K562 (cell line): ENCODE measurements around the gene FAM89B. TPM values are rescaled to one million over a fixed set of nuclear protein-coding genes. Genes with fewer than 3 reads are reported as not detected.

ENCODE experiments used
- BMI1 ChIP-seq: fragments of 150-350 bp; IDR thresholded peaks from 2 replicates; pipeline ENCODE4 v1.6.1; 2014; ENCODE audit warnings: low read length
- CREM ChIP-seq: IDR thresholded peaks from 2 replicates; pipeline ENCODE4 v1.6.1; 2014; ENCODE audit warnings: antibody characterized with exemption, low read depth
- CTBP1 ChIP-seq: fragments of 450-650 bp; IDR thresholded peaks from 2 replicates; pipeline ENCODE4 v1.6.1; 2016; ENCODE audit warnings: borderline replicate concordance
- DPF2 ChIP-seq: fragments of 450-650 bp; IDR thresholded peaks from 2 replicates; pipeline ENCODE4 v1.6.1; 2016
- E2F6 ChIP-seq, 2 experiments: IDR thresholded peaks; 2 replicates each; pipeline ENCODE4 v1.6.1; 2011; ENCODE audit warnings: borderline replicate concordance in 1 of 2, control low read depth in 1 of 2, low read depth in 1 of 2, low read length in 1 of 2, mild to moderate bottlenecking in 1 of 2, mixed read lengths in 1 of 2, moderate library complexity in 1 of 2; ENCODE audit not compliant: insufficient read depth in 1 of 2, insufficient read length in 1 of 2, poor library complexity in 1 of 2, severe bottlenecking in 1 of 2; ENCODE audit errors: extremely low read depth in 1 of 2
- FOXJ2 ChIP-seq: fragments of 200-800 bp; sonication (Bioruptor generic); IDR thresholded peaks from 2 replicates; pipeline ENCODE4 v1.6.1; 2016; ENCODE audit warnings: missing genetic modification characterization, missing compliant biosample characterization
- HMGN3 ChIP-seq: IDR thresholded peaks from 2 replicates; pipeline ENCODE4 v1.6.1; 2011; ENCODE audit warnings: borderline replicate concordance, low read depth, mild to moderate bottlenecking, mixed read lengths, low read length; ENCODE audit not compliant: insufficient read length; ENCODE audit errors: extremely low read depth
- KDM2B ChIP-seq: fragments of 250-450 bp; sonication (Bioruptor Pico); IDR thresholded peaks from 2 replicates; pipeline ENCODE4 v1.8.0; 2021; ENCODE audit warnings: mild to moderate bottlenecking, moderate library complexity
- NEUROD1 ChIP-seq: fragments of 150-350 bp; IDR thresholded peaks from 2 replicates; pipeline ENCODE4 v1.6.1; 2014; ENCODE audit warnings: borderline replicate concordance, low read length, low read depth; ENCODE audit not compliant: partially characterized antibody
- NFE2L1 ChIP-seq: fragments of 450-650 bp; IDR thresholded peaks from 2 replicates; pipeline ENCODE4 v1.6.1; 2016; ENCODE audit warnings: missing genetic modification characterization, low read depth, mild to moderate bottlenecking, missing compliant biosample characterization, moderate library complexity, borderline replicate concordance
- RBBP5 ChIP-seq: fragments of 200-600 bp; sonication (generic); IDR thresholded peaks from 2 replicates; pipeline ENCODE4 v1.6.1; 2012; ENCODE audit warnings: borderline replicate concordance, mild to moderate bottlenecking, low read length, control low read depth, inconsistent platforms; ENCODE audit not compliant: insufficient read depth, poor library complexity, severe bottlenecking
- ZBTB9 ChIP-seq: fragments of 450-650 bp; formaldehyde crosslinking; IDR thresholded peaks from 2 replicates; pipeline ENCODE4 v1.4.0; 2020; ENCODE audit warnings: mild to moderate bottlenecking, moderate library complexity
- ZEB2 ChIP-seq: fragments of 450-650 bp; IDR thresholded peaks from 2 replicates; pipeline ENCODE4 v1.6.1; 2016
- ZKSCAN3 ChIP-seq: fragments of 250-450 bp; sonication (Bioruptor Pico); IDR thresholded peaks from 2 replicates; pipeline ENCODE4 v1.4.0; 2020
- polyA plus RNA-seq, 8 experiments: library from polyadenylated mRNA; depleted of rRNA in 4 of 8; stranded (reverse) in 5 of 8; unstranded in 3 of 8; fragments of >200 nt; fragmentation: Nextera tagmentation in 2 of 8; fragmentation: Illumina TruSeq in 1 of 8; extraction: Ambion mirVana in 2 of 8; extraction: Trizol in 1 of 8; gene quantifications; 2 replicates each; pipeline versions ENCODE4 v1.2.1 to v1.2.3, GENCODE V29; 2011 to 2014; ENCODE audit warnings: inconsistent platforms in 1 of 8, missing spikeins in 1 of 8
- total RNA-seq, 7 experiments: library from RNA; depleted of rRNA in 6 of 7; stranded (reverse); fragments of >200 nt in 6 of 7; fragmentation: Illumina TruSeq in 2 of 7; extraction: Trizol in 2 of 7; gene quantifications; 2 replicates each; pipeline versions ENCODE4 v1.2.1 to v1.2.3, GENCODE V29; 2011 to 2021; ENCODE audit warnings: low replicate concordance in 1 of 7
- TF ChIP-seq, protein P1 (sequence below), 2 experiments: fragments of 450-650 bp; formaldehyde crosslinking in 1 of 2; IDR thresholded peaks; 2 replicates each; pipeline versions ENCODE4 v1.4.0 to v1.6.1; 2014 to 2020; ENCODE audit warnings: mild to moderate bottlenecking in 2 of 2, borderline replicate concordance in 1 of 2, low read depth in 1 of 2

FAM89B gene
- total and polyA plus RNA-seq, 9 of the 15 experiments (the other 6 are each of a cell fraction or from before 2014, with no cell fraction given) = 0.32 to 27.6 (median 11.9) TPM

- TF ChIP-seq, protein P1, sequence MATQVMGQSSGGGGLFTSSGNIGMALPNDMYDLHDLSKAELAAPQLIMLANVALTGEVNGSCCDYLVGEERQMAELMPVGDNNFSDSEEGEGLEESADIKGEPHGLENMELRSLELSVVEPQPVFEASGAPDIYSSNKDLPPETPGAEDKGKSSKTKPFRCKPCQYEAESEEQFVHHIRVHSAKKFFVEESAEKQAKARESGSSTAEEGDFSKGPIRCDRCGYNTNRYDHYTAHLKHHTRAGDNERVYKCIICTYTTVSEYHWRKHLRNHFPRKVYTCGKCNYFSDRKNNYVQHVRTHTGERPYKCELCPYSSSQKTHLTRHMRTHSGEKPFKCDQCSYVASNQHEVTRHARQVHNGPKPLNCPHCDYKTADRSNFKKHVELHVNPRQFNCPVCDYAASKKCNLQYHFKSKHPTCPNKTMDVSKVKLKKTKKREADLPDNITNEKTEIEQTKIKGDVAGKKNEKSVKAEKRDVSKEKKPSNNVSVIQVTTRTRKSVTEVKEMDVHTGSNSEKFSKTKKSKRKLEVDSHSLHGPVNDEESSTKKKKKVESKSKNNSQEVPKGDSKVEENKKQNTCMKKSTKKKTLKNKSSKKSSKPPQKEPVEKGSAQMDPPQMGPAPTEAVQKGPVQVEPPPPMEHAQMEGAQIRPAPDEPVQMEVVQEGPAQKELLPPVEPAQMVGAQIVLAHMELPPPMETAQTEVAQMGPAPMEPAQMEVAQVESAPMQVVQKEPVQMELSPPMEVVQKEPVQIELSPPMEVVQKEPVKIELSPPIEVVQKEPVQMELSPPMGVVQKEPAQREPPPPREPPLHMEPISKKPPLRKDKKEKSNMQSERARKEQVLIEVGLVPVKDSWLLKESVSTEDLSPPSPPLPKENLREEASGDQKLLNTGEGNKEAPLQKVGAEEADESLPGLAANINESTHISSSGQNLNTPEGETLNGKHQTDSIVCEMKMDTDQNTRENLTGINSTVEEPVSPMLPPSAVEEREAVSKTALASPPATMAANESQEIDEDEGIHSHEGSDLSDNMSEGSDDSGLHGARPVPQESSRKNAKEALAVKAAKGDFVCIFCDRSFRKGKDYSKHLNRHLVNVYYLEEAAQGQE (IDR thresholded peaks at IDR 0.05; ENCODE audit: borderline replicate concordance) = peak; percentile 3; the same call in 1 of the 2 replicates
- TF ChIP-seq, protein P1 (CRISPR knock-in tag; IDR thresholded peaks at IDR 0.05; ENCODE audit: low read depth) = no peak
- peak; percentile 18; the same call in 1 of the 2 replicates for TF ChIP-seq CREM
- peak; percentile 70 for TF ChIP-seq HMGN3
- TF ChIP-seq CTBP1 = peak; percentile 71; the same call in 1 of the 2 replicates
- TF ChIP-seq BMI1 = no peak
- peak in 1 of 2 experiments; percentile 59 for TF ChIP-seq E2F6 (IDR thresholded peaks at IDR 0.05; ENCODE audit: borderline replicate concordance in 1 of 2, extremely low read depth in 1 of 2, insufficient read depth in 1 of 2, insufficient read length in 1 of 2, low read depth in 1 of 2, low read length in 1 of 2, poor library complexity in 1 of 2, severe bottlenecking in 1 of 2)
- peak; percentile 74; the same call in 1 of the 2 replicates for TF ChIP-seq KDM2B (CRISPR knock-in tag)
- TF ChIP-seq ZBTB9 (CRISPR knock-in tag) = 0 out of 2 replicates have a peak, but pooled peaks have one; percentile 8
- TF ChIP-seq RBBP5 = peak; percentile 52
- no peak for TF ChIP-seq NFE2L1 (tag)
- no peak for TF ChIP-seq ZKSCAN3 (CRISPR knock-in tag)
- TF ChIP-seq DPF2 = no peak
- peak; percentile 43; the same call in 1 of the 2 replicates for TF ChIP-seq FOXJ2 (tag)
- no peak for TF ChIP-seq NEUROD1
- 0 out of 2 replicates have a peak, but pooled peaks have one; percentile 37 for TF ChIP-seq ZEB2
Measured at GRCh38 chr11:65558002-65558929, 14.1 kb upstream of the FAM89B start, which contains the start of gene LTBP3 (continued).
